ENCODE results near the gene PRH1.

PRH1 gene

GRCh38 chr12:10884086-10884725 lies at the start of gene PRH1:
Gene PRH1, minus strand, starts transcription at chr12:10884255. Its CDS starts 38 bp downstream, at chr12:10884217.
- DNase-seq, result no peak

- no peak for DNase-seq
These were observed 44.8 kb upstream of the PRH1 start, which contains the start of gene PRH2 for GRCh38 chr12:10928746-10929286. Gene PRH2, plus strand, starts transcription at chr12:10929236. Its CDS starts 38 bp downstream, at chr12:10929274.

DNA sequence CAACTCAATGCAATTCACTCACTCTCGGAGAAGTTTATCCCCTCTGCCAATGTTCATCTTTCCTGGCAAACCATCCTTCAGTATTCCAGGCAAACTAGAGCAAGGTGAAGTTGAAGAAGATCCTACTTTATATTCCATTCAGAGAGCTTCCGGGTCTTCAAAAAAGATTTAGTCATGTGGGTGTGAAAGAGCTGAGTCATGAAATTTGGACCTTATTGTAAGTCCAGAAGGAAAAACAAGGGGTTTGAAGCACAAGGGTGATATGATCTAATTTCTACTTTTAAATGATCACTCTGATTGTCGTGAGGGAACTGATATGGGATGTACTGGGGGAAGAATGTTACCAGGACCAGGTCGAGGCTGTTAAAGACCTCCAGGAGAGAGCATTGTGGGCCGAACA lies 42.2 kb upstream of the PRH1 start:
- no peak for DNase-seq

DNA sequence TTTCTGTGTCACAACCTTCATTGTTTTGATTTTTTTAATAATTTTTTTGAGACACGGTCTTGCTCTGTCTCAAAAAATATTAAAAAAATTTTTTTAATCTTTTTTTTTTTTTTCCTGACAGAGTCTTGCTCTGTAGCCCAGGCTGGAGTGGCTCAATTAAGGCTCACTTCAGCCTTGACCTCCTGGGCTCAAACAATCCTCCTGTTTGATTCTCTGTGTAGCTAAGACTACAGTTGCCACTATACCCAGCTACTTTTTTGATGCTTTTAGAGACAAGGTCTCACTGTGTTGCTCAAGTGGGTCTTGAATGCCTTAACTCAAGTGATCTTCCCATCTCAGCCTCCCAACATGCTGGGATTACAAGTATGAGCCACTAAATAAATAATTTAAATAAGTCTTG lies 35.8 kb upstream of the PRH1 start:
- DNase-seq, result no peak

DNA sequence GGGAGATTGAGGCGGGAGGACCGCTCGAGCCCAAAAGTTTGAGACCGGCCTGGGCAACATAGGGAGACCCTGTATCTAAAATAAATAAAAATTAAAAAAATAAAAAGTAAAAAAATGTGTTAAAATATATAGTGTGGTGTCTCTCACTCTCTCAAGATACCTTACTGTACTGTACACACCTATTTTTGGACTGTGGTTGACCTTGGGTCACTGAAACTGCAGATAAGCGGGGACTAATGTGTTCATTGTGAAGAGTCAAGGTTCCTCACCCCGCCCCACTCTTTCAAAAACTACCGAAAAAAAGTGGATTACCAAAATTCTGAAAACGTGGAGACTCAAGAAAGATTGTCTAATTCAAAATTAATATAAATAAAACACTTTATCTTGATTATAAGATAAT lies 26.3 kb upstream of the PRH1 start:
- DNase-seq, result no peak

DNA sequence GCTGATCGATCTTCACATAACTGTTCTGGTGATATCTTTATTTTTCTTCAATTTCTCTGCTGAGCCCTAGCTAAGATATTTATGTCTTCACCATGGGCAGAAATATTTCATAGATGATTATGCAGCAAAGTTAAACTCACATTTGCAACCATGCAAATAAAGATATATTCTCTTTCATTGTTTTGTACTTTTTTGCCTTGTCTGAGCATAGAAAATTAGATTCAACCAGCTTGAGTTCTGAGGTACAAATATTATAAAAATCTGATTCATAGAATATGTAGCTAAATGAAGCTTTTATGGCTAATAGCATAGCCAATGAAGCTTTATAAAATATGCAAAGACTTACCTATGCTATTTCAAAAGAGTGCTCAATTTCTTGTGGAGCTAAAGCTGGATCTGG lies 25.4 kb upstream of the PRH1 start, which contains the start of gene TAS2R13:
TSS of gene TAS2R13 (minus strand) at position 101 of the 400 bp plus-strand sequence. CDS start 264 bp downstream, outside the sequence.
- DNase-seq, result no peak

DNA sequence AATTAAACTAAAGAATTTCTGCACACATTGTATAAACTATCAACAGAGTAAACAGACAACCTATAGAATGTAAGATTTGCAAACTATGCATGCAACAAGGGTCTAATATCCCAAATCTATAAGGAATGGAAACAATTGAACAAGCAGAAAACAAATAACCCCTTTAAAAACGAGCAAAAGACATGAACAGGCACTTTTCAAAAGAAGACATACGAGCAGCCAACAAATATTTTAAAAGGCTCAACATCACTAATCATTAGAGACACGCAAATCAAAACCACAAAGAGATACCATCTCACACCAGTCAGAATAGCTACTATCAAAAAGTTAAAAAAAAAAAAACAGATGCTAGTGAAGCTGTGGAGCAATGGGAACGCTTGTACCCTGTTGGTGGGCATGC lies 20.6 kb upstream of the PRH1 start:
- DNase-seq, result no peak

DNA sequence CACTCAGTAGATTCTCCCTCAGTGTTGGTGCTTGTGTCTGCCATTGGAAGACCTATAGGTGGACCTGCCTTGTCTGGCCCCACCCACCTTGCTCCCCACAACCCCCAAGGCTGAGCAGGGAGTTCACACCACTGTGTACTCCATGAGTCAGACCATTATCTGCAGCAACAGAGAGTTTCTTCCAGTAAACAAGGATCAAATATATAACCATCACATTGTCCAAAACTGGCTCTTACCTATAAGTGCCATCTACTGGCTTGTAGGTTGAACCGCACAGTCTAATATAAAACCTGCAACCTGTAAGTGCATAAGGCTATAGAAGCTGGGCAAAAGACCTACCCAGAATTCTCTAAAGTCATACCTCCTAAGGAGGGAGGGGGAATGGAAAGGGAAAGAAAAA lies 17.4 kb upstream of the PRH1 start:
- no peak for DNase-seq

GRCh38 chr12:10900972-10901371 lies 16.9 kb upstream of the PRH1 start:
- no peak for DNase-seq

GRCh38 chr12:10900530-10900929 lies 16.5 kb upstream of the PRH1 start:
- DNase-seq, result no peak

DNA sequence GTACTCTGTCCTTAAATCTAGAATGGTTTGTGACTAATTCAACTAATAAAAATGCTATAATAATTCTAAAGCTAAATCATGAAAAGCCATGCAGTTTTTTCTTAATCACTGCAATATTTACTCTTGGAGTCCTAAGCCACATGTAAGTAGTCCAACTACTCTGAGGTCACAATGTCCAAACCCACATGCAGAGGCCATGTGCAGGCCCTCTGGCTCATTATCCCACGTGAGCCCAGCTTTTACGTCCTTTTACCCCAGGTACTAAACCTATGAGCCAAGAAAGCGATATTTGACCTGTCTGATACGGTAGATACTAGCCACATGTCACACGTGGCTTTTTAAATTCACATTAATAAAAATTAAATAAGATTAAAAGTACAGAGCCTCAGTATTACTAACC lies 12.8 kb upstream of the PRH1 start:
- DNase-seq, result no peak

DNA sequence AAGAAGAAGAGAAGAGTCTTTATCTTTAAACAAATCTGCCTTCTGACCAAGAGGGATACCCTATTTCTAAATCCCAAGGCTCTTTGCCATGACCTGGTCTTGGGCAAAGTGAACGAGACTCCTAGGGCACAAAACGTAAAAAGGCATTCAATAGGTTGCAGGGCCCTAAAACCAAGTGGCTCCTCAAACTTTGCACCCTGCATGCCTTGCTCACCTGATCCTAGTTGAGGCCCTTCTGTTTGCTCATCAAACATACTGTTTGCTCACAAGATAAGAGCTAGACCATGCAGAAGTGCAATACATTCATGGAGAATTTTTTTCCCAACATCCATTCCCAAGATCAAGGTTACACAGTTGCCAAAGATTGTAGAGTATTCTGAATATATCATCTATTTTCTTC lies 7.9 kb upstream of the PRH1 start:
- no peak for DNase-seq

DNA sequence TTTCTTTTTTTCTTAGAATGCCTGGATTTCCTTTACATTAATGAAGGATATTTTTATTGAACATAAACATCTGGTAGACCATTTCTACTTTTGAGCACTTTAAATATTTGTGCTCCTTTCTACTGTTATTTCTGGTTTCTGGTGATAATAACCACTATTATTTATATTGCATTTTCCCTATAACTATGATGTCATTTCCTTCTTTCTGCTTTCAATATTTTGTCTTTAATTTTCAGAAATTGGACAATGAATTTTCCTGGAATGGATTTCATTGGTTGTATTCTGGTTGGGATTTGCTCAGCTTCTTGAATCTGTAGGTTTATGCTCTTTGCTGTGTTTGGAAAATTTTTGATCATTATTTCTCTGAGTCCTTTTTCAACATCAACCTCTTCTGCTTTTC lies 5.2 kb upstream of the PRH1 start:
- DNase-seq, result no peak

DNA sequence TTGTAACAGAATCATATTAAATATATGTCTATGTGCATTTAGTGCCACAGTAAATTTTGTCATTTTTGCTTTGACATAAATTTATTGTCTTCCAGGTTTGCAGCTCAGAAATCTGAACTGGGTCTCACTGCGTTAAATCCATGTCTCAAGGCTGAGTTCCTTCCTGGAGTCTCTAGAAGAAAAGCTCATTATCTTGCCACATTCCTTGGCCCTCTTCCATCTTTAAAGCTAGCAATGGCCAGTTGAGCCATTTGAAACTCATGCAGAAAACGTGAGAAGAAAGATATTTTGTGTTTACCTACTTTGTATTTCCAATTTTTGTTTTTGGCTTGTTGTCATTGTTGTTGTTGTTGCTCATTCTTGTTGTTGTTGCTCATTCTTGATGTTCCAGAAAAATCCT lies 10.7 kb downstream of the PRH1 start:
- no peak for DNase-seq

DNA sequence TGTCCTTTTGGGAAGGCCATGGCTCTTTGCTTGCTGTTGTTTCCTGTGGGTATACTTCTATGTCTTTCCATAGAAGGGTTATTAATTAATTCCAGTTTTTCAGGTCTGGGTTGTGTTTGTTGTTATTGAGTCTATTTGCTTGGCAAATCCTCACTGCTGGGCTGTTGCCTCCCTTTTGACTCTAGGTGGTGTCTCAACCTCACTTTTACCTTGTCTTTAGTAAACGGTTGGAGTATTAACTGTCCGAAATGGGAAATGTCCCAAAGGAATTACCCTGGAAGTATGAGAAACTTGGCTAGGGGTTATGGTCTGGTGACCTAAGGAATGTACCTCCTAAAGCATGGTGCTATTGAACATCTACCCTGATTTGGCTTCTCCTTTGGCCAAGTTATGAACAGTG lies 16.7 kb downstream of the PRH1 start:
- no peak for DNase-seq

DNA sequence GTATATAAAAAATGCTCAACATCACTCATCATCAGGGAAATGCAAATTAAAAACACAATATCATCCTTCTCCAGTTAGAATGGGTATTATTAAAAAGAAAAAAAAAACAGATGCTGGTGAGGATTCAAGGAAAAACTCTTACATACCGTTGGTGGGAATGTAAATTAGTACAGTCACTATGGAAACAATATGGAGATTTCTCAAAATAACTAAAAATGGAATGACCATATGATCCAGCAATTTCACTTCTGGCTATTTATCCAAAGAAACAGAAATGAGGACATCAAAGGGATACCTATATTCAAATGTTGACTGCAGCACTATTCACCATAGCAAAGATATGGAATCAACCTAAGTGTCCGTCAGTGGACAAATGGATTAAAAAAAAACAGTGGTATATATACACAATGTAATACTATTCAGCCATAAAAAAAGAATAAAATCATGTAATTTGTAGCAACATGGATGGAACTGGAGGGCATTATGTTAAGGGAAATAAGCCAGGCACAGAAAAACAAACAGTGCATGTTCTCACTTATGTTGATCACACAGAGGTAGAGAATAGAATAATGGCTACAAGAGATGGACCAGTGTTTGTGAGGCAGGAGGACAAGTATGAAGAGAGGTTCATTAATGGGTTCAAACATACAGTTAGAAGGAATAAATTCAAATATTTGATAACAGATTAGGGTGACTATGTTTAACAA lies 20.4 kb downstream of the PRH1 start:
- DNase-seq, result no peak

DNA sequence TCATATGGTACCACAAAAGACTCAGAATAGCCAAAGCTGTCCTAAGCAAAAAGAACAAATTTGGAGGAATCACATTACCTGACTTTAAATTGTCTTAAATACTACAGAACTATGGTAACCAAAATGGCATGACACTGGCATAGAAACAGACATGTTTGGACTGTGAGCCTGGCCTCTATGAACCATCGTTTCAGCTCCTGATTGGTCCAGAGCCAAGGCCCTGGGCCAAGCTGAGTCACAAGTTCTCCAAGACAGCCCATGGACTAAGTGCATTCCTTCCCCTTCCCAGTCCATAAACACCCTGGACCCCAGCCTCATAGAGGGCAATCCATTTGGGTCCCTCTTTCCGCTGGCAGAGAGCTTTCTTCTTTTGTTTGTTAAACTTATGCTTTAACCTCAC lies 22.7 kb downstream of the PRH1 start:
- no peak for DNase-seq

DNA sequence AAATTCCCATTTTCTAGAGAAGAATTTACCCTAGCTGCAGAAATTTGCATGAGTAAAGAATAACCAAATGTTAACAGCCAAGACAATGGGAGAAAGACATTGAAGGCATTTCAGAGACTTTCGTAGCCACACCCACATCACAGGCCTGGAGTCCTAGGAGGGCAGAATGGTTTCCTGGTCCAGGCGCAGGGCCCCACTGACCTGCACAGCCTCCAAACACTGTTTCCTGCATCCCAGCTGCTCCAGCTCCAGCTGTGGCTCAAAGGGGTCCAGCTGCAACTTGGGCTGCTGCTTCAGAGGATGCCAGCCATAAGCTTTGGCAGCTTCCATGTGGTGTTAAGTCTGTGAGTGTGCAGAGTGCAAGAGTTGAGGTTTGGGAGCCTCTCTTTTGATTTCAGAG lies 28.2 kb downstream of the PRH1 start:
- DNase-seq, result no peak

DNA sequence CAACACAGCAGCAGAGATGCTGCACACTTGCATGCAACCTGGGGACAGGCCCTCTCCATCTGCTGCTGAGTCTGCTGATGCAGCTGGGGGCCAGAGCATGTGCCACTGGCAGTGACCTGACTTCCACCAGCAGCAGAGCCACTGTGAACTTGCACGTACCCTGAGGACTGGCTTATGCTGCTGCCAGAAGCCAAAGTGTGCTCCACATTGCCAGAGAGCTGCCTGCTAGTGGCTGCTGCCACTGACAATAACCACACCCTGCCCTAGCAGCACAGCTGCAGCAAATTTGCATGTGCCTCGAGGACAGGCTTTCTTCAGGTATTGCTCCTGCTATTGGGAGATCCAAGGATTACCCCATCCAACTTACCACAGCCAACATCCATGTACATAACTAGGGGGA lies 30.3 kb downstream of the PRH1 start:
- DNase-seq, result no peak

DNA sequence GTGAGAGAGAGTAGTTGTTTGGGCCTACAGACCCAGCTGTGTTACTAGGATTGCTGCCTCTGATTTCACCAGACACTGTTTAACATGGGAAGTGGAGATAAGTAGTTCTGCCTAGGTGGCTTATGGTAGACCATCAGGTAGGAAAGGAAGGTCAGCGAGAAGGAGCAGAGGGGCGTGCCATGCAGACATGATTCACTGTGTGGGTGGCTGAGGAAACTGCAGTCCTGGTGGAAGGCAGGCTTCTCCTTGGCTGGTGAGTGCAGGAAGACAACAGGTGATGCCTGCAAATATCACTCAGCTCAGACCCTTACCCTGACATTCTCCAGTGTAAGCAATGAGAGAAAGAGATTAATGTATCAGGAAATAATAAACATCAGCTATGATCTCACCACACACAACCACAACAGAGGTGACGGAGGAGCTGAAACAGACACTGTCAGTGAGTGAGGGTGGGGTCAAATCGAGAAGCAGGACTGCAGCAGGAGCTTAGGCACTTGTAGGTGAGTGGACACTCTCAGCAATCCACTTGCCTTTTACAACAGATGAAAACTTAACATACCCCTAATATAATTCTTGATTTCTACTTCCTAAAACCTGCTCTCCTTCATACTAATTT lies 32.7 kb downstream of the PRH1 start:
- DNase-seq, result no peak

DNA sequence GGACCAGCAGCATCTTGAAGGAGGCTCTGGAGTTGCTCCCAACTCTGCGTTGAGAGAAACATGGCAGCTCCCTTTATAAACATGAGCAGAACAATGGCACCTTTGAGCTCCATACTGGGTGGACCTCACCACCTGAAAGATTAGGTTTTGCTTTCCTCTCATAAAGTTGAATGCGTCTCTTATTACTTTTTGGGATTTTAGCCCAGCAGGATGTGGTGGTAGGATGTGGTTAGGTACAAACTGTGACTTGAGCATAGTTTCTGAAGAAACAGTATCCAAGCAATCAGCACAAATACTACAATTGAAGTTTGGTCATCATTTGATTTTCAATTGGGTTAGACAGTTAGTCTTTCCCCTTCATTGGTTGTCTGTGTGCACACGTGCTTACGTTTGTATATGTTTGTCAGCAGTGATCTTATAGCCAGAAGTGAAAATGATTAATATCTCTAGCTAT lies 34.6 kb downstream of the PRH1 start, which contains the start of gene PRR4:
TSS of gene PRR4 (minus strand) at position 51 of the 454 bp plus-strand sequence. CDS start at position 13, 38 bp downstream.
- DNase-seq, result no peak

DNA sequence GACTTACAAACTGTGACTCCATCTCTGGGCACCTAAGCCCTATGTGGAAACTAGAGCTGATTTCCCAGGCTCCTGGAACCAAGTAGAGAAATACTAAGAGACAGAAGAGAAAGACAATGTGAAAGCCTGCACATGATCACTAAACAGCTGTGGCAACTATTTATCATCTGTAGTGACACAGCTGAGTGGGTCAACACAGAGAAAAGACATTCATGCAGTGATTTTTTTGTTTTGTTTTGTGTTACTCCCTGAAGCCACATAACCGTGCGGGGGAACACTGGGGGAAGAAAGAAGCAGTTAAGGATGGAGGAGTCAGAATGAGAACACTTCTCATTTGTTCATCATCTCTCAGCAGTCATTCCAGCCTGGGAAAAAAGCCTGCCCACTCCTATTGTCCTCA lies 36.3 kb downstream of the PRH1 start:
- DNase-seq, result no peak

DNA sequence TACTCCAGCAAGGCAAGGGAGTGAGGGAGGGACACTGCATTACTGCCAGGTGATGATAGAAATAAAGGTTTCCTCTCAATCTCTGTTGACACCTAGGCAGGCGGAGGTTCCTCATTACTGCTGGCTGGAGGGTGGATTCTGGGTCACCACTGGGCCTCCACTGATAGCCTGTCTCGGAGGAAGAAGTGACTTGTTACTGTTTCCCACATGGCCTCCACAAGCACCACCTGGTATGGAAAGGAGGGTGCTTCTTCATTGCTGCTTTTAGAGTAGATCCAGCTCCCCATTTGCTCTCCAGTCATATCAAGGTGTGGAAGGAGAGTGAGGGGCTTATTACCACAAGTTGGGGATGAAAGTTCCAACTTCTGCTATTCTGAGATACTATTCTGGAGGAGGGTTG lies 41.2 kb downstream of the PRH1 start:
- no peak for DNase-seq

GRCh38 chr12:10838461-10838860 lies 45.6 kb downstream of the PRH1 start:
- DNase-seq, result no peak
